HG02763 (cell line): ENCODE measurements around the gene PNPLA7.
"Not testable (repeated sequence)": the region's sequence is repeated elsewhere in the genome, so short reads cannot be mapped to it uniquely, and the experiment has no call there.

Experiments
- ATAC-seq: cut with Tn5 transposase; IDR thresholded peaks from one replicate; pipeline ENCODE4 v1.9.1; 2021; ENCODE audit warnings: mild to moderate bottlenecking, moderate library complexity; ENCODE audit not compliant: unreplicated experiment

The PNPLA7 gene

GRCh38 chr9:137482094-137482781 is 68.0 kb downstream of the PNPLA7 start:
- no peak for ATAC-seq

GRCh38 chr9:137480686-137481683 is 69.2 kb downstream of the PNPLA7 start:
- ATAC-seq = no peak

- ATAC-seq = no peak
These were observed 70.1 kb downstream of the PNPLA7 start for GRCh38 chr9:137479892-137480685.

- no peak for ATAC-seq
These were observed 71.0 kb downstream of the PNPLA7 start for GRCh38 chr9:137478962-137479861.

- no peak for ATAC-seq
These were observed 71.6 kb downstream of the PNPLA7 start for GRCh38 chr9:137478613-137478961.

GRCh38 chr9:137477778-137478612 is 72.2 kb downstream of the PNPLA7 start:
- no peak for ATAC-seq

GRCh38 chr9:137476856-137477255 is 73.3 kb downstream of the PNPLA7 start:
- no peak for ATAC-seq

- no peak for ATAC-seq
These were observed 74.5 kb downstream of the PNPLA7 start for GRCh38 chr9:137475666-137476065.

- no peak for ATAC-seq
These were observed 75.9 kb downstream of the PNPLA7 start for GRCh38 chr9:137474271-137474670.

GRCh38 chr9:137470785-137471184 is 79.4 kb downstream of the PNPLA7 start:
- ATAC-seq = no peak

- ATAC-seq = no peak
These were observed 82.3 kb downstream of the PNPLA7 start for GRCh38 chr9:137467896-137468295.

- ATAC-seq = no peak
These were observed 83.0 kb downstream of the PNPLA7 start for GRCh38 chr9:137467161-137467581.

- not testable (repeated sequence) for ATAC-seq
These were observed 83.7 kb downstream of the PNPLA7 start for GRCh38 chr9:137466389-137467085.

- ATAC-seq = no peak
These were observed 84.3 kb downstream of the PNPLA7 start for GRCh38 chr9:137465720-137466388.

- ATAC-seq = no peak
These were observed 85.0 kb downstream of the PNPLA7 start for GRCh38 chr9:137465000-137465719.

- no peak for ATAC-seq
These were observed 85.8 kb downstream of the PNPLA7 start for GRCh38 chr9:137464291-137464999.

GRCh38 chr9:137463931-137464290 is 86.3 kb downstream of the PNPLA7 start:
- ATAC-seq = no peak
